GM19351 (cell line): ENCODE measurements around the gene FLG.
"Not testable (repeated sequence)": the region's sequence is repeated elsewhere in the genome, so short reads cannot be mapped to it uniquely, and the experiment has no call there.

ENCODE experiments used
- ATAC-seq: cut with Tn5 transposase; IDR thresholded peaks from one replicate; pipeline ENCODE4 v1.9.1; 2021; ENCODE audit warnings: mild to moderate bottlenecking, moderate library complexity; ENCODE audit not compliant: unreplicated experiment

Gene FLG

DNA sequence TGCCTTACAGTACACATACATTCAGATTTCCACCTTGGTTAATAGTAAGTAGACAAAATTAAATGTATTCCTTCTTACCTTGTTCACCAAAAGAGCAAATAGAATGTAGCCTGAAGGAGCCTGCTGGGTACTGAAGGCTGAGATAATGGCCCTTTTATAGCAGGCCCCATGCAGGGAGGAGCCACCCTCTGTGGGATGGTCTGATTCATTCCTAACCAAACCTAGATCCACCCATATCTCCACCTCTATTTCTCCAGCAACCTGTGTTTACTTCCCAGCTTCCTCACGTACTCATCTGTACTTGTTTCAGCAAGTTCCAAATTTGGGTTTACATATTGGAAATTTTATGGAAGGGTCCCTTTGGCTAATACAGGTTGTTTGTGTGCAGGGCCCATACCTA lies at the start of gene FLG:
FLG (minus strand) TSS at position 129 of the 400 bp plus-strand sequence. CDS start 9,783 bp downstream, outside the sequence.
- ATAC-seq: no peak

DNA sequence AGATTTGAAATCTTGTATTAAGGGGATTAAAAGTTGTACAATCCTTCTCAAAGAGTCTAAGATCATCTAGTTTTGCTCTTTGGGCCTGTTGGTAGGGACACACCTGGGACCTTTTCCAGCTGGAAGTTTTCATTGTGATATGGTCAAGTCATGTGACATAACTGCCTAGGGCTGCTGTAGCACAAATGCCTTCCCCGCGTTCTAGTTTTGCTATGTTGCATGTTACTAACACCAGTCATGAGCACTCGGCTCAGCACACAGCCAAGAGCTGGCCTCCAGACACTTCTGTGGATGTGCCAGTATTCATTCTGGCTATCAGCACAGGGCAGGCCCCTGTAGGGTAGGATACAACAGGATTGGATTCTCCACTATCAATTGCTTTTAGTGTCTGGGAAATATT lies 49.4 kb upstream of the FLG start:
- ATAC-seq: no peak

DNA sequence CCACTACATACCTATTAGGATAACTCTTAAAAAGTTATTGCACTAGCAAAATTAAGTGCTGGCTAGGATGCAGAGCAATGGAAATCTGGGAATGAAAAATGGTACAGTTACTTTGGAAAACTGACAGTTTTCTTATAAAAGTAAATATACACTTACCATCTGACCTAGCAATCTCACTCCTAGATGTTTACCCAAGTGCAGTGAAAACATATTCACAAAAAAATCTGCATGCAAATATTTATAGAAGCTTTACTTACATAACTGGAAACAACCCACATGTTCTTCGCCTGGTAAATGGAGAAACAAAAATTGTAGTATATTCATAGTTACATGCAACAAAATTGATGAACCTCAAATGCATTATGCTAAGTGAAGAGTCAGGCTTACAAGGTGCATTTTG lies 47.6 kb upstream of the FLG start:
- no peak for ATAC-seq

DNA sequence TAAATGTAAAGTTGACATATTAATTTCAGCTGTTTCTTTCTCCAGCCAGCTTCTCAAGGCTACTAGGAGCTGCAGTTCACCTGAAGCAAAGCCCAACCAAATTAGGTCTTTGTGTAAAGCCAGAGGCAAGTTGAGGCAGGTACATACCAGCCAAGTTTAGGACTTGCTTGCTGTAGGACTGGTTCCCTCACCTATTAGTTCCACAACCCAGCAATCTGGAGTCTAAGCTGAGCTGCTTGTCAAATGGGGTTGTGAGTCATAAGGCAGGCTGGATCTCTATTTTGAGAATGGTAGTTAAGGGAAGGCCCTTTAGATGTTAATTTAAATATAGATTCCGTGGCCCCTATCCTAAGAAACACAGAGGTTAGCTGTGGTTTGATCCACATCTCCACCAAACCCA lies 42.4 kb upstream of the FLG start:
- ATAC-seq: no peak

DNA sequence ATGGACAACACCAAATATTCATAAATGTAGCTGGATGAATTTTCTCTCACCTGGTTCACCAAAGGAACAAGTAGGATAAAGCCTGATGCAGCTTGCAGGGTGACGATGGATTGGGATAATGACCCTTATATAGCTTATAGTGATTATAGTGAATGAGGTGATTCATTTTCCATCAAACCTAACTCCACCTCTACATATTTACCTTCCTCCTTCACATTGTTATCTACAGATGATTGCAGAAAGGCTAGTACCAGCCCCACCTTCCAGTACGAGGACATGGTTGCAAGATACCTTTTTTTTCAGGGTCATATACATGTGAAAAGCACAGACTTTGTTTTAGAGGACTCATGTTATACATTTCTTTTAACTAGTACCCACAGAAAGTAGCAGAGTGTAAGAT lies 34.9 kb upstream of the FLG start, which contains the start of gene FLG2:
FLG2 (minus strand) TSS at position 101 of the 400 bp plus-strand sequence. CDS start 1,122 bp downstream, outside the sequence.
- no peak for ATAC-seq

DNA sequence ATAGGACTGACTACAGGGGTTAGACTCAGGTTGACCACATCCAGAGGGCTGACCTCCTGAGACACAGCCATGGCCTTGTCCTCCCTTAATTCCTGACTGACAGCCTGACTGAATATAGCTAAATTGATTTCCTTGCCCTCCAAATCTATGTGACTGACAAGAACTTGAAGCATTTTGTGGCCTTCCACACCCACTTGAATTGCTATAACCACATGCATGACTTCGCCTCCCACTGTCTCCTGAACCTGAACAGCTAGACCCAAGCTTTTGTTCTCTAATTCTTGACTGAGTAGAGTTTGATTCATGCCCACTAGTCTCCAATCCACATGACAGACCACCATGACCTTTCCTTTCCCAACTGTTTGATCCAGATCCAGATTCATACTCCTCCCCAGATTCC lies 31.7 kb upstream of the FLG start:
- ATAC-seq: no peak

DNA sequence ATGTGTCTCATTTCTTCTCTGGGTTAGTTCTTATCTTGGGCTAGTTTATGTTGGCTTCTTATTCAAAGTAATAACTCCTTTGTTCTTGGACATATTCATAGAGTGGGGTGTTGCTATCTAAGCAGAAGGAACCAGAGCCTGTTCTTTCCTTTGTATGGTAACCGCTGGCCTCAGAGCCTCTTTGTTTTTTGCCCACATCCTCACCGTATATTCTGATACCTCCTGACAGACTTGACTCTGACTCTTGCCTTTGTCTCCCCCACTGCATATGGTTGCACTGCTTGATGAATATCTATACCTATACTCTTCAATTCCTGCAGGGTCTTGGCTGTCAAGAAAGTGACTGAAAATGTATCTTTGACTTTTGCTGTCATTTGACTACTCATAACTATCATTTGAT lies 24.6 kb upstream of the FLG start:
- no peak for ATAC-seq

DNA sequence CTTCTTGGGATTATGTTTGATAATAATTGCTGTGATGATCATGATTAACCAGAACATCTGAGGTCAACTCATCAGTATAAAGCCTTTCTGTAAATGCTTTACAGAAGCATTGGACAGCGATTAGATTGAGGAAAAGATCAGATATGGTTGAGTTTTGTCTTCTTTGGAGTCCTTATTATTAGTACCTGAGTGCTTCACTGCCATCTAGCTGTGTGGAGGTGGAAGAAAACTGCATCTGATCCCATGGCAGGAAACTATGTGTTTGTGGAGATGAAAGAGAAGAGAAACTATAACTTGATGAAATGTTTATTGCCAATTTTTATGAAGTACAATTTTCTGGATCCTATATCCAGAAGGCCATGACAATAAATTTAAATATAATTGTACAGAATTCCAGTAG lies 23.4 kb upstream of the FLG start:
- ATAC-seq: no peak

DNA sequence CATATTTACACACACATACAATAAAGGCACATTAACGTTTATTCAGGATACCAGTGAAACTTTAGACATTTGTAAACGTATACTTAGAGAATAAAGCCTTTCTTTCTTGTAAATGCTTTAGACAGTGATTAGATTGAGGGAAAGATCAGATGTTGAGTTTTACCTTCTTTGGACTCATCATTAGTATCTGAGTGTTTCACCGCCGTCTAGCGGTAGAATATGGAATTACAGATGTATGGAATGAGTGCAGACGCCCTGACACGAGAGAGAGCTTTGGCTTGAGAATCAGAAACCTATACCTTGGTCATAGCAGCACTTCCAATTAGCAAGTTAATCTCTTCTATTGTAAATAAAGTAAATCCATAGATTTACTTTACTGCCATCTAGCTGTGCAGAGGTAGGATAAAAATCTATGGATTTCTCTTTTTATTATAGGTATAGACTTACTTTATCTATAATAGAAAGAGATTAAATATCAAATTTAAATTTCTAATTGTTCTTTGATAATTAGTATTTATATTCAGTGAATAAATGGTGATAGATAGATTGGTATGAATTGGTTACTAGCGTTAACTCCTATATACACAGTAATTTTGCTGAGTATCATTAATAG lies 22.2 kb upstream of the FLG start:
- no peak for ATAC-seq

DNA sequence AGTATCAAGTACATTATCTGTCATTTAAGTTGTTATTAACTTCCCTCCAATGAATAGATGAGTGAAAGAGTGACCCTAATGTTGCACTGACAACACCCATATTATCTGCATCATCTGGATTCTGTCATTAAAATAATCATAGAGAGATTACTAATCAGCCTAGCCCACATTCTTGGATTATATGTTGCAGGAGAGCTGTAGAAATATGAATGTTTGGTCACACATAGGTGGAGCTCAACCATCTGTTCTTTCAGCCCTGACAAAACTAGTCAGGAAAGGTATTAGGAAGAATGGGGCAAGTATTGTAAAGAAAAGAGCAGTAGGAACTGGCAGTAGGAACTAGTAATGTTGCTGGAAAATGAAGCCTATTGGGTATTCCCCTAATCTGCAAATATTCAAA lies 19.4 kb upstream of the FLG start:
- no peak for ATAC-seq

DNA sequence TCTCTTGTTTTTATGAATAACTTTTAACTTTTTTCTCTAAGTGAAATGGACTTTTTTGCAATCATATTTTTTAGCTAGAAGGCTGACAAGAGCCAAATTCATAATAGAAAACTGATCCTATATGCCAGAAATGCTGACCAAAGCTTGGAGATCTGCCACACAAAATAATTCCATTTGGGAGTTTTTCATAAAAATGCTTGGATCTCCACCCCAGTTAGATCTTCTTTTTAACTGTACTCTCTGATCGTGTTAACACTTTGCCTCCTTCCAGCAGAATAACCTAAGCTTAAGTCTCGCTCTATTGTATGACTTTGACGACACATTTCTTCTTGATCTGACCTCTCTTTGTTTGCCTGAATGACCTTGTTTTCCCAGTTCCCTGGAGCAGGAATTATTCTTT lies 18.0 kb upstream of the FLG start:
- no peak for ATAC-seq

DNA sequence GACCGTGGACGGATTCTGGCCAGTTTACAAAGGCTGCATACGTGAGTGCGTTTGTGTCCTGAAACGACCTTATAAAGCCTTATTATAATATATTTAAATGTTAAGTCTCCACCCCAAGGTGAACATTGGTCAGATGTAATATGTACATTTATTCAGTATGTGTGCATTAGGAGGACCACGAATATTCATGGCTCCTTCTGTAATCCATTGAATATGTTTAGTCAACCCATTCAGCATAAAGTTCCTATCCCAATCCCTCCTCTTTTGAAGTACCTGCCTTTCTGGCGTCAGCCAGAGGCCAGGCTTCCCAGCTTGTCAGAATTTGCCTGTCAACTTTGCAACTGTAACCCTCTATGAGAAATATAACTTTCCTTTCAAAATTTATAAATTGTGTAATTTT lies 10.4 kb upstream of the FLG start:
- no peak for ATAC-seq

DNA sequence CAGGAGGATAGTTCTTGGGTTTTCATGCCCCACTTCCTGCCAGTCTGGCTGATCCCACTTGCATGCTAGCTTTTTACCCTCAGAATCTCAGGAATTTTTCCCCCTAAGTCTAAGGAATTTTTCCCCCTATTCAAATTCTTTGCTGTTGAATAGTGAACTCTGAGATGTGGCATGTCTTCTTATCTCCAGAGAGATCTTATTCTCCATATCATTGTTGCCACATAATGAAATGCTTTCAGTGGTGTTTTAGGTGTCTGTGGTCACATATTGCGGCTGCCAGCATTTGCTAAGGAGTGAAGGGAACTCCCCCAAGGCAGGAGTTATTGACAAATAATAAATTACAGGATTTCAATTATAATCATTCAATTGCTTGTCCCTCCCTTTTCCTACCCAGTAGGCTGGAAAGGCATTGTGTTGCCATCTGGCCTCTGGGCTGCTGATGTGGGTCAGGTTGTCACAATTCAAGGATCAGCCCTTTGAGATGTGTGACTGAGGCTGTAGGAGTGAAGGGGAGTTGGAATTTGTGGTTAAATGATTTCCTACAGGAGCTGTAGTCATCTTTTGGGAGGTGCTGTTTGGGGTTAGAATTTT lies 3.9 kb upstream of the FLG start:
- no peak for ATAC-seq

DNA sequence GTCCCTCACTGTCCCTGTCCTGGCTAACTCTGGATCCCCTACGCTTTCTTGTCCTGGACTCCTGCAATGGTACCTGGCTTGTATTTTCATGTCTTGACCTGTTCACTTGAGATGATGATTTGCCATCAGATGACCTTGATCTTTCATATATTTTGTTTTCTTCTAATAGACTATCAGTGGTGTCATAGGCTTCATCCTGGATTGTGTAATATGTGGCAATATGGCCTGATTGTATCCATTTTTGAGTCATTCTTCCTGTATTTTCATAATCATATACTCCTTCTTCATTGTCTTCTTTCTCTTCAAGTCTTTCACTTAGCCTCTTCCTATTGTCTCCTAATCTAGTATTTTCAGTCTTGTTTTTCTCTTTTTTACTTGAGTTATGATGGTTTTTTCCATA lies 11.1 kb downstream of the FLG start:
- no peak for ATAC-seq

DNA sequence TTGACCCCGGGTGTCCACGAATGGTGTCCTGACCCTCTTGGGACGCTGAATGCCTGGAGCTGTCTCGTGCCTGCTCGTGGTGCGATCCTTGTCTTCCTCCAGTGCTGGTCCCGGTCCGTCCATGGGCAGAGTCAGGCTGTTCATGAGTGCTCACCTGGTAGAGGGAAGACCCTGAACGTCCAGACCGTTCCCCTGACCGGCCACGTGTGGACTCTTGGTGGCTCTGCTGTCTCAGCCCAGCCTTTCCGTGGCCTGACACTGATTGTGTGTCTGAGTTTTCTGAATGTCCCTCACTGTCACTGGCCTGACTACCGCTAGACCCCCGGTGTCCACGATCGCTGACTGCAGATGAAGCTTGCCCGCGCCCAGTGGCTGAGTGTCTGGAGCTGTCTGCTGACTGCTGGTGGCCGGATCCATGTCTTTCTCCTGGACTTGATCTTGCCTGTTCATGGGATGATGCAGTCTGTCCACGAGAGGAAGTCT lies 11.7 kb downstream of the FLG start:
- ATAC-seq: no peak

DNA sequence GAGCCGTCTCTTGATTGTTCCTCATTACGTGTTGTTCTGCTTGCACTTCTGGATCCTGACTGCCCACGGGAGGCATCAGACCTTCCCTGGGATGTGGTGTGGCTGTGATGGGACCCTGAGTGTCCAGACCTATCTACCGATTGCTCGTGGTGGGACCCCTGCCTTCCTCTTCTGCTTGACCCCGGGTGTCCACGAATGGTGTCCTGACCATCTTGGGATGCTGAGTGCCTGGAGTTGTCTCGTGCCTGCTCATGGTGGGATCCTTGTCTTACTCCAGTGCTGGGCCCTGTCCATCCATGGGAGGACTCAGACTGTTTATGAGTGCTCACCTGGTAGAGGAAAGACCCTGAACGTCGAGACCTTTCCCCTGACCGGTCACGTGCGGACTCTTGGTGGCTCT lies 12.9 kb downstream of the FLG start:
- ATAC-seq: not testable (repeated sequence)

DNA sequence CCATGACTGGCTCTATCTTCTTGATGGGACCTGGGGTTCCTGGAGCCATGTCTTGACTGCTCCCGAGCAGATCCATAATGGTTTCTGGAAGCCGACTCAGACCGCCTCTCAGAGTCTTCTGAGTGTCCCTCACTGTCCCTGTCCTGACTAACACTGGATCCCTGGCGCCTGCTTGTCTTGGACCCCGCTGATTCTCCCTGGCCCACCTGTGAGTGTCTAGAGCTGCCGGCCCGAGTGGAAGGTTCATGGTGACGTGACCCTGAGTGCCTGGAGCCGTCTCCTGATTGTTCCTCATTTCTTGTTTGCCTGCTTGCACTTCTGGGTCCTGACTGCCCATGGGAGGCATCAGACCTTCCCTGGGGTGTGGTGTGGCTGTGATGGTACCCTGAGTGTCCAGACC lies 15.1 kb downstream of the FLG start:
- ATAC-seq: no peak

DNA sequence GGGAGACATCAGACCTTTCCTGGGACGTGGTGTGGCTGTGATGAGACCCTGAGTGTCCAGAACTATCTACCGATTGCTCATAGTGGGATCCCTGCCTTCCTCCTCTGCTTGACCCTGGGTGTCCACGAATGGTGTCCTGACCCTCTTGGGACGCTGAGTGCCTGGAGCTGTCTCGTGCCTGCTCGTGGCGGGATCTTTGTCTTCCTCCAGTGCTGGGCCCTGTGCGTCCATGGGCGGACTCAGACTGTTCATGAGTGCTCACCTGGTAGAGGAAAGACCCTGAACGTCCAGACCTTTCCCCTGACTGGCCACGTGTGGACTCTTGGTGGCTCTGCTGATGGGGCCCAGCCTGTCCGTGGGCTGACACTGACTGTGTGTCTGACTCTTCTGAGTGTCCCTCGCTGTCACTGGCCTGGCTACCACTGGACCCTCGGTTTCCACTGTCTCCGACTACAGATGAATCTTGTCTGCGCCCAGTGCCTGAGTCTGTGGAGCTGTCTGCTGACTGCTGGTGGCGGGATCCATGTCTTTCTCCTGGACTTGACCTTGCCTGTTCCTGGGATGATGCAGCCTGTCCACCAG lies 15.6 kb downstream of the FLG start:
- not testable (repeated sequence) for ATAC-seq

DNA sequence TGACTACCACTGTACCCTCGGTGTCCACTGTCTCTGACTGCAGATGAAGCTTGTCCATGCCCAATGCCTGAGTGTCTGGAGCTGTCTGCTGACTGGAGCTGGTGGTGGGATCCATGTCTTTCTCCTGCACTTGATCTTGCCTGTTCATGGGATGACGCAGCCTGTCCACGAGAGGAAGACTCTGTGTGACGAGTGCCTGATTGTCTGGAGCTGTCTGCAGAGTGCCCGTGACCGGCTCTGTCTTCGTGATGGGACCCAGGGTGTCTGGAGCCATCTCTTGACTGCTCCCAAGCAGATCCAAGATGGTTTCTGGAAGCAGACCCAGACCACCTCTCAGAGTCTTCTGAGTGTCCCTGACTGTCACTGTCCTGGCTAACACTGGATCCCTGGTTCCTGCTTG lies 16.3 kb downstream of the FLG start:
- not testable (repeated sequence) for ATAC-seq

DNA sequence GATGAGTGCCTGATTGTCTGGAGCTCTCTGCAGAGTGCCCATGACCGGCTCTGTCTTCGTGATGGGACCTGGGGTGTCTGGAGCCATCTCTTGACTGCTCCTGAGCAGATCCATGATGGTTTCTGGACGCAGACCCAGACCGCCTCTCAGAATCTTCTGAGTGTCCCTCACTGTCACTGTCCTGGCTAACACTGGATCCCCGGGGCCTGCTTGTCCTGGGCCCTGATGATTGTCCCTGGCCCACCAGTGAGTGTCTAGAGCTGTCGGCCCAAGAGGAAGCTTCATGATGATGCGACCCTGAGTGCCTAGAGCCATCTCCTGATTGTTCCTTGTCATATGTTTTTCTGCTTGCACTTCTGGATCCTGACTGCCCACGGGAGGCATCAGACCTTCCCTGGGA lies 17.1 kb downstream of the FLG start:
- ATAC-seq: not testable (repeated sequence)

DNA sequence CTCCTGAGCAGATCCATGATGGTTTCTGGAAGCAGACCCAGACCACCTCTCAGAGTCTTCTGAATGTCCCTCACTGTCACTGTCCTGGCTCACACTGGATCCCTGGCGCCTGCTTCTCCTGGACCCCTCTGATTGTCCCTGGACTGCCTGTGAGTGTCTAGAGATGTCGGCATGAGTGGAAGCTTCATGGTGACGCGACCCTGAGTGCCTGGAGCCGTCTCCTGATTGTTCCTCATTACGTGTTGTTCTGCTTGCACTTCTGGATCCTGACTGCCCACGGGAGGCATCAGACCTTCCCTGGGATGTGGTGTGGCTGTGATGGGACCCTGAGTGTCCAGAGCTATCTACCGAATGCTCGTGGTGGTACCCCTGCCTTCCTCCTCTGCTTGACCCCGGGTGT lies 18.9 kb downstream of the FLG start:
- not testable (repeated sequence) for ATAC-seq

DNA sequence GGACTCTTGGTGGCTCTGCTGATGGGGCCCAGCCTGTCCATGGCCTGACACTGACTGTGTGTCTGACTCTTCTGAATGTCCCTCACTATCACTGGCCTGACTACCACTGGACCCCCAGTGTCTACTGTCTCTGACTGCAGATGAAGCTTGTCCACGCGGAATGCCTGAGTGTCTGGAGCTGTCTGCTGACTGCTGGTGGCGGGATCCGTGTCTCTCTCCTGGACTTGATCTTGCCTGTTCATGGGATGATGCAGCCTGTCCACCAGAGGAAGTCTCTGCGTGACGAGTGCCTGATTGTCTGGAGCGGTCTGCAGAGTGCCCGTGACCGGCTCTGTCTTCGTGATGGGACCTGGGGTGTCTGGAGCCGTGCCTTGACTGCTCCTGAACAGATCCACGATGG lies 20.3 kb downstream of the FLG start:
- ATAC-seq: not testable (repeated sequence)
